ENCODE measurements around the gene SLIT3.

Gene SLIT3

DNA sequence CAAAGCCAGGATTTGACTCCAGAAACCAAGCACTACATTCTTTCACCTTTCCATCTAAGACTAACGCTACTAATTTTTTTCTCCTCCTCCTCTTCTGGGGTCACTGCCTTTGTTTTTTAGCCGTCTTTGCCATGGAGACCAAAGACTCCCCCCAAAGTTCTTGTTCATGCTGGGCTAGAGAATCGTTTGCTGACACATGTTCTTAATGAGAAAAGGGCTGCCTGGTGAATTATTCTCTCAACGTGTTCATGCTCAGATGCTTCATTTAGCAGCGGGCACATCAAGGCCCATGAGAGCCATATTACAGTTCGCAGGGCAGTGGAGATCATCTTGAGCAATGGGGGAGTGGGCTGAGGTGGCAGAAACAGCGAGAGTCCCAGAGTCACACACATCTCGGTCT, 134.9 kb downstream of the SLIT3 start:
- Histone ChIP-seq H3K4me3 (ENCODE audit: low read length) (no peak overlapping the region), H3K4me2 (ENCODE audit: low read length) (peak overlapping the region; percentile 14; the same call in 1 of the 2 replicates), H3K9ac (ENCODE audit: low read length) (no peak overlapping the region), H3K27ac (ENCODE audit: low read length) (no peak overlapping the region), H2AFZ (ENCODE audit: low read depth, low read length) (no peak overlapping the region), H3K9me3 (ENCODE audit: insufficient read depth, low read length) (no peaks in the 10 kb centered on the region), H3K27me3 (ENCODE audit: low read depth, low read length) (peaks cover 36% of the 10 kb centered on the region), H3K79me2 (ENCODE audit: low read length) (no peaks in the 10 kb centered on the region), H3K4me1 (ENCODE audit: low read length) (peaks cover 11% of the 10 kb centered on the region), H4K20me1 (ENCODE audit: insufficient read depth, low read length) (no peaks in the 10 kb centered on the region), H3K36me3 (replicated peaks; ENCODE audit: low read depth, low read length) (no peaks in the 10 kb centered on the region)
- TF ChIP-seq, protein P1, sequence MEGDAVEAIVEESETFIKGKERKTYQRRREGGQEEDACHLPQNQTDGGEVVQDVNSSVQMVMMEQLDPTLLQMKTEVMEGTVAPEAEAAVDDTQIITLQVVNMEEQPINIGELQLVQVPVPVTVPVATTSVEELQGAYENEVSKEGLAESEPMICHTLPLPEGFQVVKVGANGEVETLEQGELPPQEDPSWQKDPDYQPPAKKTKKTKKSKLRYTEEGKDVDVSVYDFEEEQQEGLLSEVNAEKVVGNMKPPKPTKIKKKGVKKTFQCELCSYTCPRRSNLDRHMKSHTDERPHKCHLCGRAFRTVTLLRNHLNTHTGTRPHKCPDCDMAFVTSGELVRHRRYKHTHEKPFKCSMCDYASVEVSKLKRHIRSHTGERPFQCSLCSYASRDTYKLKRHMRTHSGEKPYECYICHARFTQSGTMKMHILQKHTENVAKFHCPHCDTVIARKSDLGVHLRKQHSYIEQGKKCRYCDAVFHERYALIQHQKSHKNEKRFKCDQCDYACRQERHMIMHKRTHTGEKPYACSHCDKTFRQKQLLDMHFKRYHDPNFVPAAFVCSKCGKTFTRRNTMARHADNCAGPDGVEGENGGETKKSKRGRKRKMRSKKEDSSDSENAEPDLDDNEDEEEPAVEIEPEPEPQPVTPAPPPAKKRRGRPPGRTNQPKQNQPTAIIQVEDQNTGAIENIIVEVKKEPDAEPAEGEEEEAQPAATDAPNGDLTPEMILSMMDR (IDR thresholded peaks at IDR 0.05; ENCODE audit: low read depth, low read length) = no peak
- TF ChIP-seq EZH2phosphoT487 (IDR thresholded peaks at IDR 0.05; ENCODE audit: low read depth) = no peak

GRCh38 chr5:169165052-169165451, 135.9 kb downstream of the SLIT3 start:
- no peak overlapping the region for H2AFZ ChIP-seq (ENCODE audit: low read depth, low read length)
- H3K27me3 ChIP-seq (ENCODE audit: low read depth, low read length) = peaks cover 26% of the 10 kb centered on the region
- no peak for TF ChIP-seq EZH2phosphoT487 (IDR thresholded peaks at IDR 0.05; ENCODE audit: low read depth)
- TF ChIP-seq, protein P1 (IDR thresholded peaks at IDR 0.05; ENCODE audit: low read depth, low read length) = no peak
- H3K79me2 ChIP-seq (ENCODE audit: low read length) = no peaks in the 10 kb centered on the region
- H4K20me1 ChIP-seq (ENCODE audit: insufficient read depth, low read length) = no peaks in the 10 kb centered on the region
- H3K9ac ChIP-seq (ENCODE audit: low read length) = no peak overlapping the region
- no peaks in the 10 kb centered on the region for H3K36me3 ChIP-seq (replicated peaks; ENCODE audit: low read depth, low read length)
- H3K9me3 ChIP-seq (ENCODE audit: insufficient read depth, low read length) = no peaks in the 10 kb centered on the region
- H3K4me1 ChIP-seq (ENCODE audit: low read length) = peaks cover 11% of the 10 kb centered on the region
- no peak overlapping the region for H3K4me3 ChIP-seq (ENCODE audit: low read length)
- no peak overlapping the region for H3K4me2 ChIP-seq (ENCODE audit: low read length)
- no peak overlapping the region for H3K27ac ChIP-seq (ENCODE audit: low read length)

- Histone ChIP-seq H3K36me3 (replicated peaks; ENCODE audit: low read depth, low read length) (no peaks in the 10 kb centered on the region), H3K9ac (ENCODE audit: low read length) (no peak overlapping the region), H3K4me2 (ENCODE audit: low read length) (no peak overlapping the region), H3K27me3 (ENCODE audit: low read depth, low read length) (peaks cover 22% of the 10 kb centered on the region), H3K9me3 (ENCODE audit: insufficient read depth, low read length) (no peaks in the 10 kb centered on the region), H4K20me1 (ENCODE audit: insufficient read depth, low read length) (no peaks in the 10 kb centered on the region), H3K27ac (ENCODE audit: low read length) (no peak overlapping the region), H3K4me3 (ENCODE audit: low read length) (no peak overlapping the region), H2AFZ (ENCODE audit: low read depth, low read length) (no peak overlapping the region), H3K4me1 (ENCODE audit: low read length) (peaks cover 11% of the 10 kb centered on the region), H3K79me2 (ENCODE audit: low read length) (no peaks in the 10 kb centered on the region)
- TF ChIP-seq, protein P1 (IDR thresholded peaks at IDR 0.05; ENCODE audit: low read depth, low read length) = no peak
- no peak for TF ChIP-seq EZH2phosphoT487 (IDR thresholded peaks at IDR 0.05; ENCODE audit: low read depth)
Observed at GRCh38 chr5:169164481-169164925, 136.4 kb downstream of the SLIT3 start.

- no peaks in the 10 kb centered on the region for H3K9me3 ChIP-seq (ENCODE audit: insufficient read depth, low read length)
- H3K79me2 ChIP-seq (ENCODE audit: low read length) = no peaks in the 10 kb centered on the region
- H3K4me1 ChIP-seq (ENCODE audit: low read length) = peaks cover 11% of the 10 kb centered on the region
- no peak overlapping the region for H3K27ac ChIP-seq (ENCODE audit: low read length)
- no peak for TF ChIP-seq EZH2phosphoT487 (IDR thresholded peaks at IDR 0.05; ENCODE audit: low read depth)
- TF ChIP-seq, protein P1 (IDR thresholded peaks at IDR 0.05; ENCODE audit: low read depth, low read length) = no peak
- no peak overlapping the region for H3K4me2 ChIP-seq (ENCODE audit: low read length)
- H2AFZ ChIP-seq (ENCODE audit: low read depth, low read length) = no peak overlapping the region
- H3K36me3 ChIP-seq (replicated peaks; ENCODE audit: low read depth, low read length) = no peaks in the 10 kb centered on the region
- H4K20me1 ChIP-seq (ENCODE audit: insufficient read depth, low read length) = no peaks in the 10 kb centered on the region
- peaks cover 7% of the 10 kb centered on the region; the same call in 1 of the 2 replicates for H3K27me3 ChIP-seq (ENCODE audit: low read depth, low read length)
- no peak overlapping the region for H3K9ac ChIP-seq (ENCODE audit: low read length)
- no peak overlapping the region for H3K4me3 ChIP-seq (ENCODE audit: low read length)
Observed at GRCh38 chr5:169162407-169162806, 138.5 kb downstream of the SLIT3 start.
